ENCODE data around the gene PFKFB4.

Gene PFKFB4

DNA sequence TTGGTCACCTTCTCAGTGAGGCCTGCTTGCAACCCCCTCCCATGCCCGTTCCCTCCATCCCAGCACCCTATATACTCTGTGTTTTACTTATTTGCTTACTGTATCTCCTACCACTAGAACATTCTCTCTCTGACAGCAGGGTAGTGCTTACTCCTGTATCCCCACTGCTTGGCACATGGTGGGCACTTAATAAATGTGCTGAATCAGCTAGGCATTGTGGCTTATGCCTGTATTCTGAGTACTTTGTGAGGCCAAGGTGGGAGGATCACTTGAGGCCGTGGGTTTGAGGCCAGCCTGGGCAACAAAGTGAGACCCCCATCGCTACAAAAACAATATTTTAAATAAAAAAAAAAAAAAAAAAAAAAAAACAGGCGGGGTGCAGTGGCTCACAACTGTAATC, 45.1 kb downstream of the PFKFB4 start:
- Histone ChIP-seq H3K4me1 (ENCODE audit: insufficient read depth, insufficient read length) (peaks cover 2% of the 10 kb centered on the region), H3K9ac (ENCODE audit: insufficient read length, low read depth) (no peak overlapping the region), H3K4me3 (ENCODE audit: insufficient read length, low read depth) (no peak overlapping the region), H3K36me3 (ENCODE audit: insufficient read depth, insufficient read length, low read length) (no peaks in the 10 kb centered on the region), H3K9me3 (ENCODE audit: insufficient read depth, low read length) (no peaks in the 10 kb centered on the region), H3K27me3 (ENCODE audit: insufficient read depth, insufficient read length) (no peaks in the 10 kb centered on the region)
- TF ChIP-seq SUZ12 (IDR thresholded peaks at IDR 0.05; ENCODE audit: extremely low read depth, insufficient read depth, insufficient read length) (no peak), YY1 (IDR thresholded peaks at IDR 0.05; ENCODE audit: insufficient read depth, insufficient read length) (no peak), ZNF274 (IDR thresholded peaks at IDR 0.05; ENCODE audit: low read depth, low read length) (no peak)
- DNase-seq (ENCODE audit: low read depth, low spot score), result no peak

- DNase-seq (ENCODE audit: low read depth, low spot score), result peak; percentile 74
- peaks cover 20% of the 10 kb centered on the region for H3K4me1 ChIP-seq (ENCODE audit: insufficient read depth, insufficient read length)
- no peaks in the 10 kb centered on the region for H3K36me3 ChIP-seq (ENCODE audit: insufficient read depth, insufficient read length, low read length)
- H3K9ac ChIP-seq (ENCODE audit: insufficient read length, low read depth), result no peak overlapping the region
- no peaks in the 10 kb centered on the region for H3K9me3 ChIP-seq (ENCODE audit: insufficient read depth, low read length)
- H3K27me3 ChIP-seq (ENCODE audit: insufficient read depth, insufficient read length), result peaks cover 12% of the 10 kb centered on the region
- TF ChIP-seq SUZ12 (IDR thresholded peaks at IDR 0.05; ENCODE audit: extremely low read depth, insufficient read depth, insufficient read length) (no peak), ZNF274 (IDR thresholded peaks at IDR 0.05; ENCODE audit: low read depth, low read length) (no peak), YY1 (IDR thresholded peaks at IDR 0.05; ENCODE audit: insufficient read depth, insufficient read length) (no peak)
- H3K4me3 ChIP-seq (ENCODE audit: insufficient read length, low read depth), result no peak overlapping the region
These were observed 49.1 kb downstream of the PFKFB4 start for GRCh38 chr3:48507256-48508061.

DNA sequence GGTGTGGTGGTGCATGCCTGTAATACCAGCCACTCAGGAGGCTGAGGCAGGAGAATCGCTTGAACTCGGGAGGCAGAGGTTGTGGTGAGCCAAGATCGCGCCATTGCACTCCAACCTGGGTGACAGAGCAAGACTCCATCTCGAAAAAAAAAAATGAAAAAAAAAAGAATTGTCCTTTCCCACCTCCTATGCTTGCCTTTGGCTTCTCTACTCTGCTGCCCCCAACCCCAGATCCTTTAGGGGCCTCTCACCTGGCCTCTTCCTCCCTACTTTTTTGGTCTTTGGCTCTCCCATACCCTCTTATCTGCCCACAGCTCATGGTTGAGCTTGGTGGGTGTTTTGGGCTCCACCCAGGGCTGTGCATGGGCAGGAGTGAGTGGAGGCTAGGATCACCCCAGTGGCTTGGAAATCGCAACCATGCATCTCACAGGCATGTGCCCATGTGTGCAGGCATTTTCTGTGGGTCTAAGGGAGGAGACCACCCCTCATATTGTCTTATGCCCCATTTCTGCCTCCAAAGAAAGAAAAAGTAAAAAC, 50.6 kb downstream of the PFKFB4 start:
- peaks cover 12% of the 10 kb centered on the region for H3K27me3 ChIP-seq (ENCODE audit: insufficient read depth, insufficient read length)
- H3K4me3 ChIP-seq (ENCODE audit: insufficient read length, low read depth), result no peak overlapping the region
- DNase-seq (ENCODE audit: low read depth, low spot score), result no peak
- H3K36me3 ChIP-seq (ENCODE audit: insufficient read depth, insufficient read length, low read length), result peaks cover 2% of the 10 kb centered on the region
- peaks cover 29% of the 10 kb centered on the region for H3K4me1 ChIP-seq (ENCODE audit: insufficient read depth, insufficient read length)
- no peaks in the 10 kb centered on the region for H3K9me3 ChIP-seq (ENCODE audit: insufficient read depth, low read length)
- no peak for TF ChIP-seq YY1 (IDR thresholded peaks at IDR 0.05; ENCODE audit: insufficient read depth, insufficient read length)
- no peak for TF ChIP-seq SUZ12 (IDR thresholded peaks at IDR 0.05; ENCODE audit: extremely low read depth, insufficient read depth, insufficient read length)
- TF ChIP-seq ZNF274 (IDR thresholded peaks at IDR 0.05; ENCODE audit: low read depth, low read length), result no peak
- no peak overlapping the region for H3K9ac ChIP-seq (ENCODE audit: insufficient read length, low read depth)

DNA sequence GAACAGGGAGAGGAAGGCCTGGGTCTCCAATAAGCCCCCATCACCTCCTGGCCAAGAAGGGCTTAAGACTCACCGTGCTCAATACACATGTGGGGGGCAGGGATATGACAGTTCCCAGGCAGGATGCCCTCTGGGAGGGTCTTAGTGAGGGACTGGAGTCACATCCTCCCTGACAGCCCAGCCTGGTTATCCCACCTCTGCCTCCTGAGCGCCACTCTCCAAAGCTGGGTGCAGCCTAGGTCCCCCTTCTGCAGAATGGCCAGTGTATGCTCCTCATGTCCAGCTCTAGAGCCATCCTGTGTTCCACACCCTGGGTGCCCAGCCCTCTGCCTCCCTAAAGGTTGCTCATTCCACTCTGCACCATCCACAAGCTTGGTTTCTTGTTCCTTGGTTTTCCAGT, 51.5 kb downstream of the PFKFB4 start:
- no peak overlapping the region for H3K4me3 ChIP-seq (ENCODE audit: insufficient read length, low read depth)
- H3K9ac ChIP-seq (ENCODE audit: insufficient read length, low read depth), result no peak overlapping the region
- H3K4me1 ChIP-seq (ENCODE audit: insufficient read depth, insufficient read length), result peaks cover 32% of the 10 kb centered on the region

GRCh38 chr3:48504051-48504946, 52.3 kb downstream of the PFKFB4 start, which contains the start of gene SHISA5:
Gene SHISA5, minus strand, starts transcription at chr3:48504174. Its CDS starts 80 bp downstream, at chr3:48504094.
- Histone ChIP-seq H3K4me3 (ENCODE audit: insufficient read length, low read depth) (peak within 1 kb of the TSS; percentile 72), H3K9ac (ENCODE audit: insufficient read length, low read depth) (peak within 1 kb of the TSS; percentile 93), H3K9me3 (ENCODE audit: insufficient read depth, low read length) (no peaks in the 10 kb centered on the region), H3K27me3 (ENCODE audit: insufficient read depth, insufficient read length) (peaks cover 12% of the 10 kb centered on the region), H3K36me3 (ENCODE audit: insufficient read depth, insufficient read length, low read length) (peaks cover 14% of the 10 kb centered on the region), H3K4me1 (ENCODE audit: insufficient read depth, insufficient read length) (peaks cover 32% of the 10 kb centered on the region)
- no peak for TF ChIP-seq ZNF274 (IDR thresholded peaks at IDR 0.05; ENCODE audit: low read depth, low read length)
- no peak for TF ChIP-seq YY1 (IDR thresholded peaks at IDR 0.05; ENCODE audit: insufficient read depth, insufficient read length)
- no peak for TF ChIP-seq SUZ12 (IDR thresholded peaks at IDR 0.05; ENCODE audit: extremely low read depth, insufficient read depth, insufficient read length)
- peak; percentile 16 for DNase-seq (ENCODE audit: low read depth, low spot score)

More for the DNA sequence above, 51.5 kb downstream of the PFKFB4 start:
- no peak for DNase-seq (ENCODE audit: low read depth, low spot score)
- H3K27me3 ChIP-seq (ENCODE audit: insufficient read depth, insufficient read length), result peaks cover 12% of the 10 kb centered on the region
- peaks cover 10% of the 10 kb centered on the region for H3K36me3 ChIP-seq (ENCODE audit: insufficient read depth, insufficient read length, low read length)
- no peaks in the 10 kb centered on the region for H3K9me3 ChIP-seq (ENCODE audit: insufficient read depth, low read length)
- no peak for TF ChIP-seq SUZ12 (IDR thresholded peaks at IDR 0.05; ENCODE audit: extremely low read depth, insufficient read depth, insufficient read length)
- no peak for TF ChIP-seq ZNF274 (IDR thresholded peaks at IDR 0.05; ENCODE audit: low read depth, low read length)
- TF ChIP-seq YY1 (IDR thresholded peaks at IDR 0.05; ENCODE audit: insufficient read depth, insufficient read length), result no peak

- Histone ChIP-seq H3K4me3 (ENCODE audit: insufficient read length, low read depth) (peak overlapping the region; percentile 72), H3K4me1 (ENCODE audit: insufficient read depth, insufficient read length) (peaks cover 32% of the 10 kb centered on the region), H3K36me3 (ENCODE audit: insufficient read depth, insufficient read length, low read length) (peaks cover 14% of the 10 kb centered on the region), H3K9ac (ENCODE audit: insufficient read length, low read depth) (peak overlapping the region; percentile 93), H3K9me3 (ENCODE audit: insufficient read depth, low read length) (no peaks in the 10 kb centered on the region), H3K27me3 (ENCODE audit: insufficient read depth, insufficient read length) (peaks cover 12% of the 10 kb centered on the region)
- peak; percentile 25 for DNase-seq (ENCODE audit: low read depth, low spot score)
- no peak for TF ChIP-seq SUZ12 (IDR thresholded peaks at IDR 0.05; ENCODE audit: extremely low read depth, insufficient read depth, insufficient read length)
These were observed 53.1 kb downstream of the PFKFB4 start for GRCh38 chr3:48503401-48504050.

Measured in NT2/D1 (cell line).